Measurements from ENCODE around the gene MACROD2. TPM values are rescaled to one million over a fixed set of nuclear protein-coding genes. Genes with fewer than 3 reads are reported as not detected.

The MACROD2 gene
- total and polyA plus RNA-seq, 4 donors = 0.66 to 10.5 (median 3.3) TPM

DNA sequence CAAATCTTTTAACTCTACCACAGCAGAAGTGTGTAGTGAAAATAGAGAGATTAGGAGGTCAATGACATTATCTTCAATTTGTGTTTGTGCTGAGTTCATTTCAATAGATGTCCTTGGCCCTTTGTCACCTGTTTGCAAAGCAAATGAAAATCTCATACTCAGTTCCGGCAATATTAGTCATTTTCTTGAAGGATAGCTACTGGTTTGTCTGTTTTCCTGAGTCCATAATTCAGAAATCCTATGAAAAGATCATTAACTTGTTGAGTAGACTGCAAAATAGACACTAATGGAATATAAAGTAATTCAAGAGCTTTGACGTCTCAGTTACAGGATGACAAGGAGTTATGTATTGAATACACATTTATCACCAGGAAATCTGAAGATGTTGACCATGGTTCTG, 1163.2 kb downstream of the MACROD2 start:
- H3K36me3 ChIP-seq (ENCODE audit: control insufficient read depth in 4 of 4, insufficient read depth in 3 of 4, low read depth in 1 of 4, low read length in 3 of 4) = no peaks in the 10 kb centered on the region
- no peak for TF ChIP-seq REST (IDR thresholded peaks at IDR 0.05)
- peak; percentile 33 to 36 for TF ChIP-seq HNF4A (conservative IDR thresholded peaks at IDR 0.05)
- TF ChIP-seq SP1 (IDR thresholded peaks at IDR 0.05) = no peak
- no peak for TF ChIP-seq TAF1 (conservative IDR thresholded peaks at IDR 0.05)
- TF ChIP-seq JUND (IDR thresholded peaks at IDR 0.05) = peak in 1 of 2 donors; percentile 17
- TF ChIP-seq GABPA (IDR thresholded peaks at IDR 0.05 in 1 of 2, conservative IDR thresholded peaks at IDR 0.05 in 1 of 2) = no peak
- TF ChIP-seq RXRA (IDR thresholded peaks at IDR 0.05) = peak; percentile 62 to 66
- H3K9ac ChIP-seq (ENCODE audit: low read depth in 1 of 2, low read length in 2 of 2) = no peak overlapping the region
- no peak overlapping the region for H3K4me3 ChIP-seq (ENCODE audit: low read depth in 1 of 3, low read length in 3 of 3)
- DNase-seq (ENCODE audit: low spot score) = no peak
- H3K27ac ChIP-seq (ENCODE audit: low read depth in 1 of 2, low read length in 2 of 2) = no peak overlapping the region
- H3K4me1 ChIP-seq (ENCODE audit: control insufficient read depth in 4 of 4, insufficient read depth in 4 of 4, low read length in 3 of 4) = peaks cover 0 to 14% (median 3%) of the 10 kb centered on the region in 4 donors
- WGBS = 56% methylated on average over 2 of the region's 2 CpGs
- no peaks in the 10 kb centered on the region for H3K27me3 ChIP-seq (ENCODE audit: control insufficient read depth in 4 of 4, insufficient read depth in 4 of 4, low read length in 3 of 4)
- H3K9me3 ChIP-seq (ENCODE audit: control insufficient read depth in 4 of 4, low read length in 3 of 4) = no peaks in the 10 kb centered on the region

- H3K27me3 ChIP-seq (ENCODE audit: control insufficient read depth in 4 of 4, insufficient read depth in 4 of 4, low read length in 3 of 4) = no peaks in the 10 kb centered on the region
- TF ChIP-seq GABPA (IDR thresholded peaks at IDR 0.05 in 1 of 2, conservative IDR thresholded peaks at IDR 0.05 in 1 of 2) (no peak), CTCF (IDR thresholded peaks at IDR 0.05; ENCODE audit: low read depth, low read length, missing input control) (no peak), HNF4A (conservative IDR thresholded peaks at IDR 0.05) (peak; percentile 2 to 29), YY1 (IDR thresholded peaks at IDR 0.05) (peak; percentile 13), RAD21 (IDR thresholded peaks at IDR 0.05) (peak in 1 of 2 donors; percentile 4), JUND (IDR thresholded peaks at IDR 0.05) (no peak)
- TF ChIP-seq, protein P1, sequence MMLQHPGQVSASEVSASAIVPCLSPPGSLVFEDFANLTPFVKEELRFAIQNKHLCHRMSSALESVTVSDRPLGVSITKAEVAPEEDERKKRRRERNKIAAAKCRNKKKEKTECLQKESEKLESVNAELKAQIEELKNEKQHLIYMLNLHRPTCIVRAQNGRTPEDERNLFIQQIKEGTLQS (IDR thresholded peaks at IDR 0.05) = no peak
- no peaks in the 10 kb centered on the region for H3K9me3 ChIP-seq (ENCODE audit: control insufficient read depth in 4 of 4, low read length in 3 of 4)
- H3K4me3 ChIP-seq (ENCODE audit: low read depth in 1 of 3, low read length in 3 of 3) = peak overlapping the region; percentile 51 to 61 (median 59)
- 58% methylated on average over 6 of the region's 6 CpGs for WGBS
- DNase-seq (ENCODE audit: low spot score) = no peak
- peak overlapping the region; percentile 62 to 88 for H3K9ac ChIP-seq (ENCODE audit: low read depth in 1 of 2, low read length in 2 of 2)
- H3K4me1 ChIP-seq (ENCODE audit: control insufficient read depth in 4 of 4, insufficient read depth in 4 of 4, low read length in 3 of 4) = peaks cover 0 to 14% (median 3%) of the 10 kb centered on the region in 4 donors
- peak overlapping the region in 1 of 2 donors; percentile 48 for H3K27ac ChIP-seq (ENCODE audit: low read depth in 1 of 2, low read length in 2 of 2)
- no peaks in the 10 kb centered on the region for H3K36me3 ChIP-seq (ENCODE audit: control insufficient read depth in 4 of 4, insufficient read depth in 3 of 4, low read depth in 1 of 4, low read length in 3 of 4)
Measured at GRCh38 chr20:15162079-15162647, 1166.8 kb downstream of the MACROD2 start.

GRCh38 chr20:15163632-15164031, 1168.3 kb downstream of the MACROD2 start:
- Histone ChIP-seq H3K4me3 (ENCODE audit: low read depth in 1 of 3, low read length in 3 of 3) (no peak overlapping the region), H3K9ac (ENCODE audit: low read depth in 1 of 2, low read length in 2 of 2) (no peak overlapping the region), H3K27me3 (ENCODE audit: control insufficient read depth in 4 of 4, insufficient read depth in 4 of 4, low read length in 3 of 4) (no peaks in the 10 kb centered on the region), H3K9me3 (ENCODE audit: control insufficient read depth in 4 of 4, low read length in 3 of 4) (no peaks in the 10 kb centered on the region), H3K27ac (ENCODE audit: low read depth in 1 of 2, low read length in 2 of 2) (no peak overlapping the region), H3K4me1 (ENCODE audit: control insufficient read depth in 4 of 4, insufficient read depth in 4 of 4, low read length in 3 of 4) (peaks cover 0 to 6% (median under 1%) of the 10 kb centered on the region in 4 donors), H3K36me3 (ENCODE audit: control insufficient read depth in 4 of 4, insufficient read depth in 3 of 4, low read depth in 1 of 4, low read length in 3 of 4) (no peaks in the 10 kb centered on the region)
- DNase-seq (ENCODE audit: low spot score) = no peak
- no peak for TF ChIP-seq NR2F2 (IDR thresholded peaks at IDR 0.05)
- TF ChIP-seq, protein P2, sequence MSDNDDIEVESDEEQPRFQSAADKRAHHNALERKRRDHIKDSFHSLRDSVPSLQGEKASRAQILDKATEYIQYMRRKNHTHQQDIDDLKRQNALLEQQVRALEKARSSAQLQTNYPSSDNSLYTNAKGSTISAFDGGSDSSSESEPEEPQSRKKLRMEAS (IDR thresholded peaks at IDR 0.05) = no peak
- no peak for TF ChIP-seq FOXA2 (IDR thresholded peaks at IDR 0.05)
- no peak for TF ChIP-seq SP1 (IDR thresholded peaks at IDR 0.05)
- no peak for TF ChIP-seq HNF4A (conservative IDR thresholded peaks at IDR 0.05)
- TF ChIP-seq, protein P3, sequence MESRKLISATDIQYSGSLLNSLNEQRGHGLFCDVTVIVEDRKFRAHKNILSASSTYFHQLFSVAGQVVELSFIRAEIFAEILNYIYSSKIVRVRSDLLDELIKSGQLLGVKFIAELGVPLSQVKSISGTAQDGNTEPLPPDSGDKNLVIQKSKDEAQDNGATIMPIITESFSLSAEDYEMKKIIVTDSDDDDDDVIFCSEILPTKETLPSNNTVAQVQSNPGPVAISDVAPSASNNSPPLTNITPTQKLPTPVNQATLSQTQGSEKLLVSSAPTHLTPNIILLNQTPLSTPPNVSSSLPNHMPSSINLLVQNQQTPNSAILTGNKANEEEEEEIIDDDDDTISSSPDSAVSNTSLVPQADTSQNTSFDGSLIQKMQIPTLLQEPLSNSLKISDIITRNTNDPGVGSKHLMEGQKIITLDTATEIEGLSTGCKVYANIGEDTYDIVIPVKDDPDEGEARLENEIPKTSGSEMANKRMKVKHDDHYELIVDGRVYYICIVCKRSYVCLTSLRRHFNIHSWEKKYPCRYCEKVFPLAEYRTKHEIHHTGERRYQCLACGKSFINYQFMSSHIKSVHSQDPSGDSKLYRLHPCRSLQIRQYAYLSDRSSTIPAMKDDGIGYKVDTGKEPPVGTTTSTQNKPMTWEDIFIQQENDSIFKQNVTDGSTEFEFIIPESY (IDR thresholded peaks at IDR 0.05) = no peak
- no peak for TF ChIP-seq REST (IDR thresholded peaks at IDR 0.05)
- no peak for TF ChIP-seq JUND (IDR thresholded peaks at IDR 0.05)

Measured in liver (tissue), 9 donors.